Measurements from ENCODE around the gene PI4KA.
"Not testable (repeated sequence)": the region's sequence is repeated elsewhere in the genome, so short reads cannot be mapped to it uniquely, and the experiment has no call there.

DNA sequence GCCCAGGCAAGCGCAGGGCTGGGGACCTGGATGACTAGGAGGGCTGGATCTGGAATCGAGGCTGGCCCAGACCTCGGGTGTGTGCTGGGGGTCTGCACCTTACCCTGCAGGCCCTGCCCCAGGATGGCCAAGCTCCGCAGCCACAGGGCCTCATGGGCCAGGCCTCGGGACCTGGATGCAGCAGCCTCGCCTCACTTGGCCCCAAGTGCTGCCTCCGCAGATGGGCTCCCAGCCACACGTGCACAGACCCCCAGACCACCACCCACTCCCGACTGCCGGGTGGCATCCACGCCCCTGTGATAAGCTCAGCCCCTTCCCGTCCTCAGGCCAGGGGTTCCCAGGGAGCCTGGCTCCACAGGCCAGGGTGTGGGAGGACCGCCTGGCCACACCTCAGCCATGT lies 188.7 kb downstream of the PI4KA start:
- not testable (repeated sequence) for TF ChIP-seq CTCF (IDR thresholded peaks at IDR 0.05 in 8 of 11, conservative IDR thresholded peaks at IDR 0.05 in 3 of 11); POLR2A (IDR thresholded peaks at IDR 0.05); POLR2AphosphoS5 (IDR thresholded peaks at IDR 0.05)

Measured in spleen (tissue), 7 donors.